Measurements from ENCODE around the gene SOD3.

Gene SOD3

GRCh38 chr4:24768604-24769003 lies 26.8 kb upstream of the SOD3 start:
- Histone ChIP-seq H3K27ac (ENCODE audit: low read depth, low read length) (no peak overlapping the region), H3K4me3 (ENCODE audit: low read length) (no peak overlapping the region), H3K9ac (ENCODE audit: low read length) (no peak overlapping the region), H3K36me3 (ENCODE audit: control insufficient read depth, insufficient read depth, low read length) (no peaks in the 10 kb centered on the region), H3K4me1 (ENCODE audit: control insufficient read depth, insufficient read depth, low read length) (peaks cover 7% of the 10 kb centered on the region), H3K27me3 (ENCODE audit: control insufficient read depth, insufficient read depth, low read length) (no peaks in the 10 kb centered on the region)

GRCh38 chr4:24769571-24769970 lies 25.8 kb upstream of the SOD3 start:
- Histone ChIP-seq H3K4me3 (ENCODE audit: low read length) (no peak overlapping the region), H3K27me3 (ENCODE audit: control insufficient read depth, insufficient read depth, low read length) (no peaks in the 10 kb centered on the region), H3K4me1 (ENCODE audit: control insufficient read depth, insufficient read depth, low read length) (peaks cover 7% of the 10 kb centered on the region), H3K9ac (ENCODE audit: low read length) (no peak overlapping the region), H3K27ac (ENCODE audit: low read depth, low read length) (no peak overlapping the region), H3K36me3 (ENCODE audit: control insufficient read depth, insufficient read depth, low read length) (no peaks in the 10 kb centered on the region)

GRCh38 chr4:24770032-24770584 lies 25.3 kb upstream of the SOD3 start:
- H3K36me3 ChIP-seq (ENCODE audit: control insufficient read depth, insufficient read depth, low read length) = no peaks in the 10 kb centered on the region
- H3K4me1 ChIP-seq (ENCODE audit: control insufficient read depth, insufficient read depth, low read length) = peaks cover 7% of the 10 kb centered on the region
- H3K27ac ChIP-seq (ENCODE audit: low read depth, low read length) = no peak overlapping the region
- no peak overlapping the region for H3K4me3 ChIP-seq (ENCODE audit: low read length)
- H3K27me3 ChIP-seq (ENCODE audit: control insufficient read depth, insufficient read depth, low read length) = no peaks in the 10 kb centered on the region
- H3K9ac ChIP-seq (ENCODE audit: low read length) = no peak overlapping the region

- H3K9ac ChIP-seq (ENCODE audit: low read length) = no peak overlapping the region
- H3K4me3 ChIP-seq (ENCODE audit: low read length) = no peak overlapping the region
- H3K27ac ChIP-seq (ENCODE audit: low read depth, low read length) = no peak overlapping the region
- no peaks in the 10 kb centered on the region for H3K27me3 ChIP-seq (ENCODE audit: control insufficient read depth, insufficient read depth, low read length)
- H3K36me3 ChIP-seq (ENCODE audit: control insufficient read depth, insufficient read depth, low read length) = no peaks in the 10 kb centered on the region
- H3K4me1 ChIP-seq (ENCODE audit: control insufficient read depth, insufficient read depth, low read length) = peaks cover 7% of the 10 kb centered on the region
These were observed 24.7 kb upstream of the SOD3 start for GRCh38 chr4:24770667-24771066.

GRCh38 chr4:24771241-24771640 lies 24.1 kb upstream of the SOD3 start:
- Histone ChIP-seq H3K36me3 (ENCODE audit: control insufficient read depth, insufficient read depth, low read length) (no peaks in the 10 kb centered on the region), H3K27me3 (ENCODE audit: control insufficient read depth, insufficient read depth, low read length) (no peaks in the 10 kb centered on the region), H3K4me3 (ENCODE audit: low read length) (no peak overlapping the region), H3K9ac (ENCODE audit: low read length) (no peak overlapping the region), H3K4me1 (ENCODE audit: control insufficient read depth, insufficient read depth, low read length) (peaks cover 7% of the 10 kb centered on the region), H3K27ac (ENCODE audit: low read depth, low read length) (no peak overlapping the region)

GRCh38 chr4:24772061-24772705 lies 23.2 kb upstream of the SOD3 start:
- Histone ChIP-seq H3K27ac (ENCODE audit: low read depth, low read length) (no peak overlapping the region), H3K27me3 (ENCODE audit: control insufficient read depth, insufficient read depth, low read length) (no peaks in the 10 kb centered on the region), H3K4me3 (ENCODE audit: low read length) (no peak overlapping the region), H3K9ac (ENCODE audit: low read length) (no peak overlapping the region), H3K36me3 (ENCODE audit: control insufficient read depth, insufficient read depth, low read length) (no peaks in the 10 kb centered on the region), H3K4me1 (ENCODE audit: control insufficient read depth, insufficient read depth, low read length) (peaks cover 7% of the 10 kb centered on the region)

GRCh38 chr4:24772952-24773351 lies 22.4 kb upstream of the SOD3 start:
- peaks cover 7% of the 10 kb centered on the region for H3K4me1 ChIP-seq (ENCODE audit: control insufficient read depth, insufficient read depth, low read length)
- H3K27ac ChIP-seq (ENCODE audit: low read depth, low read length) = no peak overlapping the region
- no peaks in the 10 kb centered on the region for H3K27me3 ChIP-seq (ENCODE audit: control insufficient read depth, insufficient read depth, low read length)
- no peak overlapping the region for H3K4me3 ChIP-seq (ENCODE audit: low read length)
- H3K36me3 ChIP-seq (ENCODE audit: control insufficient read depth, insufficient read depth, low read length) = no peaks in the 10 kb centered on the region
- no peak overlapping the region for H3K9ac ChIP-seq (ENCODE audit: low read length)

DNA sequence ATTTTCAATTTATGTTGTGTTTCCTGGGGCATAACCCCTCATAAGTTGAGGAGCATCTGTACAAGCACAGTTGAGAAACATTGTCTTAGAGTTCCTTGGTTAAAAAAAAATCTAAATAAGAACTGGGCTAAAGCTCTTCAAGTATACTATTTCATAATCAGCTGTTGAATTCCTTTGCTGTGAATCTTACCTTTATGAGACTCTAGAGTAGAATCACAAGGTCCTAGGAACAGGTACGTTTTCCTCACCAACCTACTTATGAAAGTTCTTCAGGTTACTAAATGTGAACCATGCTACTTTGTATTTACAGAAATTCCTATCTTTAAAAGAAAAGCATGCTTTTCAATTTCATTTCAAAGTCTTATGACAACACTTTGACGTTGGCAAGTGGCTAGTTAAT lies 20.9 kb upstream of the SOD3 start:
- no peak overlapping the region for H3K9ac ChIP-seq (ENCODE audit: low read length)
- no peaks in the 10 kb centered on the region for H3K36me3 ChIP-seq (ENCODE audit: control insufficient read depth, insufficient read depth, low read length)
- H3K4me3 ChIP-seq (ENCODE audit: low read length) = no peak overlapping the region
- peaks cover 7% of the 10 kb centered on the region for H3K4me1 ChIP-seq (ENCODE audit: control insufficient read depth, insufficient read depth, low read length)
- no peak overlapping the region for H3K27ac ChIP-seq (ENCODE audit: low read depth, low read length)
- no peaks in the 10 kb centered on the region for H3K27me3 ChIP-seq (ENCODE audit: control insufficient read depth, insufficient read depth, low read length)

DNA sequence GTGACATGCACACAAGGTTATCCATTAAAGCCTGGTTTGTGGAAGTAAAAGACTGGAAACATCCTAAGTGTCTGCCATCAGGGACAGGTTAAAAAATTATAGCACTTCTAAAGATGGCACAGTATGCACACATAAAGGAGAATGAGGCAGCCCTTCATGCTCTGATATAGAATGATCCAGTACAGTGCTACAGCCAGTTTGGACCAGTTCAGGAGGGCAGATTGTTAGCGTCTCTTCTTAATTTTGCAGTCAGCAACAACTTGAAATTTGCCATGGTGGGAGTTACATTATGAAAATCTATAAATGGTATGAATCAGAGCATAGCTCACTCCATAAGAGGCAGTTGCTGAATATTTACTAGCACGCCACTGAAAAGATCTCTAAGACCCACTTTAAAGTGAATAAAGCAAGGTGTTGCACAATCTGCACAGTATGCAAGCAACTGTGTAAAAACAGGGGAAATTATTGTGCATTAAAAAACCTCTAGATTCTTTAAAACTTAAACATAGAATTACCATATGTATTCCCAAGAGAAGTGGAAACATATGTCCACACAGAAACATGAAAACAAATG lies 20.3 kb upstream of the SOD3 start:
- Histone ChIP-seq H3K27me3 (ENCODE audit: control insufficient read depth, insufficient read depth, low read length) (no peaks in the 10 kb centered on the region), H3K4me1 (ENCODE audit: control insufficient read depth, insufficient read depth, low read length) (peaks cover 7% of the 10 kb centered on the region), H3K4me3 (ENCODE audit: low read length) (no peak overlapping the region), H3K36me3 (ENCODE audit: control insufficient read depth, insufficient read depth, low read length) (no peaks in the 10 kb centered on the region), H3K9ac (ENCODE audit: low read length) (no peak overlapping the region), H3K27ac (ENCODE audit: low read depth, low read length) (no peak overlapping the region)

GRCh38 chr4:24775750-24776149 lies 19.6 kb upstream of the SOD3 start:
- H3K4me3 ChIP-seq (ENCODE audit: low read length) = no peak overlapping the region
- no peak overlapping the region for H3K27ac ChIP-seq (ENCODE audit: low read depth, low read length)
- H3K27me3 ChIP-seq (ENCODE audit: control insufficient read depth, insufficient read depth, low read length) = no peaks in the 10 kb centered on the region
- H3K9ac ChIP-seq (ENCODE audit: low read length) = no peak overlapping the region
- H3K4me1 ChIP-seq (ENCODE audit: control insufficient read depth, insufficient read depth, low read length) = peaks cover 7% of the 10 kb centered on the region
- H3K36me3 ChIP-seq (ENCODE audit: control insufficient read depth, insufficient read depth, low read length) = no peaks in the 10 kb centered on the region

- H3K9ac ChIP-seq (ENCODE audit: low read length) = no peak overlapping the region
- H3K27me3 ChIP-seq (ENCODE audit: control insufficient read depth, insufficient read depth, low read length) = no peaks in the 10 kb centered on the region
- H3K4me3 ChIP-seq (ENCODE audit: low read length) = no peak overlapping the region
- peaks cover 14% of the 10 kb centered on the region for H3K4me1 ChIP-seq (ENCODE audit: control insufficient read depth, insufficient read depth, low read length)
- no peak overlapping the region for H3K27ac ChIP-seq (ENCODE audit: low read depth, low read length)
- H3K36me3 ChIP-seq (ENCODE audit: control insufficient read depth, insufficient read depth, low read length) = no peaks in the 10 kb centered on the region
These were observed 17.6 kb upstream of the SOD3 start for GRCh38 chr4:24777536-24778463.

GRCh38 chr4:24778464-24779225 lies 16.7 kb upstream of the SOD3 start:
- no peaks in the 10 kb centered on the region for H3K36me3 ChIP-seq (ENCODE audit: control insufficient read depth, insufficient read depth, low read length)
- H3K27me3 ChIP-seq (ENCODE audit: control insufficient read depth, insufficient read depth, low read length) = no peaks in the 10 kb centered on the region
- H3K27ac ChIP-seq (ENCODE audit: low read depth, low read length) = no peak overlapping the region
- H3K4me1 ChIP-seq (ENCODE audit: control insufficient read depth, insufficient read depth, low read length) = peaks cover 14% of the 10 kb centered on the region
- no peak overlapping the region for H3K9ac ChIP-seq (ENCODE audit: low read length)
- no peak overlapping the region for H3K4me3 ChIP-seq (ENCODE audit: low read length)
